ENCODE measurements around the gene CD37.
A peak's percentile ranks its signal among the peaks of the same experiment; 100 is the strongest.

Gene CD37

DNA sequence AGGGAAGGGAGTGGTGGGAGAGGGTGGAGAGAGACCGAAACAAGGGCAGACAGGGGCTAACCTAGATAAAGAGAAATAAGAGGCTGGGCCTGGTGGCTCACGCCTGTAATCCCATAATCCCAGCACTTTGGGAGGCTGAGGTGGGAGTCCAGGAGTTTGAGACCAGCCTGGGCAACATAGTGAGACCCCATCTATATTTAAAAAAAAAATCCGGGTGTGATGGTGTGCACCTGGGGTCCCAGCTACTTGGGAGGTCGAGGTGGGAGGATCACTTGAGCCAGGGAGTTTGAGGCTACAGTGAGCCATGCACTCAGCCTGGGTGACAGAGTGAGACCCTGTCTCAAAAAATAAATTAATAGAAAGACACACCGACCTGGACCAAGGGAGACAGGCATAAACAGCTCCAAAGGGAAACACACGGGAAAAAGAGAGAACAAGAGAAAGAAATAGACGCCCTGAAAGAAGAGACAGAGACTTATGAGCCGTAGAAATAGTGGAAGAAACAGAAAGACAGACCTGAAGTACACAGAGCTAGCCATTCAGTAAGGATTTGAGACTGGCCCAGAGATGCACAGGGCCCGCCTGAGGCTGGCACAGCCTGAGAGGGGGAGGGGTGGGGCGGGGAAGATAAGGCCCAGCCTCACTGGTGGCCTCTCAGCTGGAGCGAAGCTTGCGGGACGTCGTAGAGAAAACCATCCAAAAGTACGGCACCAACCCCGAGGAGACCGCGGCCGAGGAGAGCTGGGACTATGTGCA, 2.2 kb downstream of the CD37 start:
- Mint-ChIP-seq H3K27ac (peak overlapping the region; percentile 57), H3K4me3 (peak overlapping the region; percentile 52), H3K4me1 (ENCODE audit: low read depth) (peaks cover 47% of the 10 kb centered on the region), H3K27me3 (ENCODE audit: low read depth) (no peaks in the 10 kb centered on the region), H3K36me3 (ENCODE audit: low read depth) (peaks cover 30% of the 10 kb centered on the region), H3K9me3 (no peaks in the 10 kb centered on the region)

DNA sequence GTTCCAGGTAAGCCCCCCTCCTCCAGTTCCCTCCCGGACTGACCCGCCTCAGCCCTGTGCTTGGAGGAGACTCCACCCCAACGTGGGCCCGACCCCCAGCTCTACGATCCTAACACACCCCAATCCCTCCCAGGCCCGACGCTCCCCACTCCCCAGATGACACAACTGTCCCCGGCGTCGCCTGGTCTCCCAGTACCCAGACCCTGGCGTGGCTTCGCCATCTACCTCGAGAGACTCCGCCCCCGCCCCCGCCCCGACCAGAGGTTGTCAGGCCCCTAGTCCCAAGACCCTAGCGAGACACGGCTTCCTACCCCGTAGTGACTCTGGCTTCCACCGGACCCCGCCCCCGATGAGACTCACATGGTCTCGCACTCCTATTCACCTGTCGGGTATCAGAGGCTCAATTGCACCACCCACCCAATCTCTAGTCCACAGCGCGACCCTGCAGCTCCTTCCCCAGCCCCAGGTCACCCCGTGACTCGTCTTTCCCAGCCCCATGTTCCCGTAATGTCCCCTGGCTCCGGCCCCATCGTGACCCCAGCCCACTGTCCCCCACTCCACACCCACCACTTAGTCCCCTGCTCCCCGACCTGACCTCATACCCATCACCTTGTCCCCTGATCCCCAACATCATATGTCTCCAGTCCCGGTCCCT, 2.9 kb downstream of the CD37 start:
- Mint-ChIP-seq H3K36me3 (ENCODE audit: low read depth) (peaks cover 35% of the 10 kb centered on the region), H3K27me3 (ENCODE audit: low read depth) (no peaks in the 10 kb centered on the region), H3K4me1 (ENCODE audit: low read depth) (peaks cover 42% of the 10 kb centered on the region), H3K27ac (no peak overlapping the region), H3K9me3 (no peaks in the 10 kb centered on the region), H3K4me3 (no peak overlapping the region)

DNA sequence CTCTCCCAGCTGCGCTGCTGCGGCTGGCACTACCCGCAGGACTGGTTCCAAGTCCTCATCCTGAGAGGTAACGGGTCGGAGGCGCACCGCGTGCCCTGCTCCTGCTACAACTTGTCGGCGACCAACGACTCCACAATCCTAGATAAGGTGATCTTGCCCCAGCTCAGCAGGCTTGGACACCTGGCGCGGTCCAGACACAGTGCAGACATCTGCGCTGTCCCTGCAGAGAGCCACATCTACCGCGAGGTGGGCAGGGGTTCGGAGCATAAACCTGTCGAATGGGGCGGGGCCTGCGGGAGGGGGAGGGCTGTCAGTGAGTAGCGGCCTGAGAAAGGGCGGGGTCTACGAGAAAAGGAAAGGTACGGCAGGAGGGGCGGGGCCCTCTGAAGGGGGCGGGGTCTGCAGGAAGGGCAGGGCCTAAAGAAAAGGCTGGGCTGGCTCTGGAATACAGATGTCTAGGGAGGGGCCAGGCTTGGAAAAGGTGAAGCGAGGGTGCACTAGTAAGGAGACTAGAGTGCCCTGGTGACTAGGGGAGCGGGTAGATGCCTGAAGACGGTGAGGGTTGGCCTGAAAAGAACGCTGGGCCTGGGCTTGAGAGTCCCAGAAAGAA, 3.6 kb downstream of the CD37 start:
- peaks cover 36% of the 10 kb centered on the region for H3K4me1 Mint-ChIP-seq (ENCODE audit: low read depth)
- H3K9me3 Mint-ChIP-seq: no peaks in the 10 kb centered on the region
- H3K27ac Mint-ChIP-seq: no peak overlapping the region
- no peaks in the 10 kb centered on the region for H3K27me3 Mint-ChIP-seq (ENCODE audit: low read depth)
- peaks cover 33% of the 10 kb centered on the region for H3K36me3 Mint-ChIP-seq (ENCODE audit: low read depth)
- no peak overlapping the region for H3K4me3 Mint-ChIP-seq

DNA sequence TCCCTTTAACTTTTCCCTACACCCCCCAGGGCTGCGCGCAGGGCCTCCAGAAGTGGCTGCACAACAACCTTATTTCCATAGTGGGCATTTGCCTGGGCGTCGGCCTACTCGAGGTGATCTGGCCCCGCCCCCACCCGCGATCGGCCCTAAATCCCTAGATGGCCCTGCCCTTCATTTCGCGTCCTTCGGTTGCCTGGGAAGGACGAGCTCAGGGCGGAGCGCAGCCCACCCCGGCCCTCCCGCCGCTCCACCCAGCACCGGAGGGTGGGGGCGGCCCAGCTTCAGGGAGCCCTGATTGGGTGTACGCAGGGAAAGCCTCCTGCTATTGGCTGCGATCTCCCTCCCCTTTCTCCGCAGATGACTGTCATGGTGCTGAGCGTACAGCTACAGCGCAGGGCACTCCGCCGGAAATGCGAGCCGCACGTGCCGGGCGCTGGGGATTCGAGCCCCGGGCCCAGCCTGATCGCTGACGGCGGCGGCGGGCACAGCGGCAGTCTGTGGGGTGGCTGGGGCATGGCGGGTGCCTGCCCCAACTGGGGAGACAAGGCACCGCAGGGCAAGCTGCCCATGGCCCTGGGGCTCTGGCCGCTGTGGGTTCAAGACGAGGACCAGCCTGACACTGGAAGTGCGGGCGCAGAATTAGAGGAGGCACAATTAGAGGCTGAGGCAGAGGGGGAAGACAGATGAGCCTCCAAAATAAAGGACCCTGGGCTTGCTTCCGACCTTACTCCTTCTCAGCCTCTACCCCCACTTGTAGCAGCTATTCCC, 4.3 kb downstream of the CD37 start:
- Mint-ChIP-seq H3K9me3 (no peaks in the 10 kb centered on the region), H3K36me3 (ENCODE audit: low read depth) (peaks cover 33% of the 10 kb centered on the region), H3K27ac (no peak overlapping the region), H3K27me3 (ENCODE audit: low read depth) (no peaks in the 10 kb centered on the region), H3K4me3 (no peak overlapping the region), H3K4me1 (ENCODE audit: low read depth) (peaks cover 30% of the 10 kb centered on the region)

DNA sequence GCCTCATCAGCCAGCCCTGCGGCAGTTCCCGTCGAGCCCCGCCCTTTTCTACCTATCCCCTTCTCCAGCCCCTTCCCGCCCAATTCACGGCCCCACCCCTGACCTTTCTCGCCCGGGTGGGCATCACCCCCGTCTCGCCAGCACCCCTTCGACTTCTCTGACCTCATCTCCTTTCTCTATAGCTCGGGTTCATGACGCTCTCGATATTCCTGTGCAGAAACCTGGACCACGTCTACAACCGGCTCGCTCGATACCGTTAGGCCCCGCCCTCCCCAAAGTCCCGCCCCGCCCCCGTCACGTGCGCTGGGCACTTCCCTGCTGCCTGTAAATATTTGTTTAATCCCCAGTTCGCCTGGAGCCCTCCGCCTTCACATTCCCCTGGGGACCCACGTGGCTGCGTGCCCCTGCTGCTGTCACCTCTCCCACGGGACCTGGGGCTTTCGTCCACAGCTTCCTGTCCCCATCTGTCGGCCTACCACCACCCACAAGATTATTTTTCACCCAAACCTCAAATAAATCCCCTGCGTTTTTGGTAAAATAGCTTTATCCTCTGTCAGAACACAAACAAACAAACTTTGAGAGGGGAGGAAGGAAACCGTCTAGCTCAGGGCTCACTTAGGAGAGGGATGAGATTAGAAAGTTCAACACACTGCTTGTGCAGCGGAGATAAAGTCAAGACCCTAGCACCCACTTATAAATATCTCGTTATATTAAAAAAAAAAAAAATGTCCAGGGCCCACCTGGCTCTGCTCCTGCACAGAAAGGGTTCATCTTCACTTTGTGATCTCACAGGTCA, 5.1 kb downstream of the CD37 start:
- Mint-ChIP-seq H3K9me3 (no peaks in the 10 kb centered on the region), H3K27ac (peak overlapping the region; percentile 62), H3K4me1 (ENCODE audit: low read depth) (peaks cover 30% of the 10 kb centered on the region), H3K27me3 (ENCODE audit: low read depth) (no peaks in the 10 kb centered on the region), H3K4me3 (no peak overlapping the region), H3K36me3 (ENCODE audit: low read depth) (peaks cover 41% of the 10 kb centered on the region)

DNA sequence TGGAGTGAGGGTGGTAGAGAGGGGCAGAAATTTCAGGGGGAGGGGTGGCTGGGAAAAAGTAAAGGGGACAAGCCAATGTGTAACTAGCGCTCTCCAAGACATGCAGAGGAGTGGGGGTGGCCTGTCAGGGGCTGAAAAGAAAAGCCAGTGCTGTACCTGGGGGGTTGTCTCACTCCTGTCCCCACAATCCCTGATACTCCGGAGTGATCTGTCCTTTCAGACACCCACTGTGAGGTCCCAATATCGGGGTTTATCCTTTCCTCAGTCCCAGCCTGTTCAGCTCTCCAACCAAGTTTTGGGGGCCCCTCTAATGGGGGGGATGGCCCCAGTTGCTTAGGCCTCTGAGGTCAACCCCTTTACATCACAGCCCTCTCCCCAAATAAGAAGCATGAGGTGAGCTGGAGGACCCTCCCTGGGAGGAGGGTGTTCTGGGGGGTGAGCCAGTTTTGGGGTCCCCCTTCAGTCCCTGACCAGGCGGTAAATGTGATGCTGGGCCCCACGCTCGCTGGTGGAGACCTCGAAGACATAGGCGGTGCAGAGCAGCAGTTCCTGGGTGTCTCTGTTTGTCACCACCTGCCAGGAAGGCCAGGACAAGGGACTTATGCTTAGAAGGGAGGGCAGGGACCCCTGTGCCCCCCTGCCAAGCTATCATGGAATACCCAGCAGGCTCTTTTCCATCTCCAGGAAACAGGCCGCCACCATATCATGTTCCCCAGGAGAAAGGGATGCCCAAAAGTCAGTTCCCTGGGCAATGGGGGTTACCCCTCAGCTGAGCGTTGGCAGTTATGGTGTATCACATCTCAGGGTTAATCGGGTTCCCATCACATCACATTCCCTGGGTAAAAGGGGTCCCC, 5.9 kb downstream of the CD37 start:
- Mint-ChIP-seq H3K9me3 (no peaks in the 10 kb centered on the region), H3K4me1 (ENCODE audit: low read depth) (peaks cover 28% of the 10 kb centered on the region), H3K27ac (no peak overlapping the region), H3K27me3 (ENCODE audit: low read depth) (no peaks in the 10 kb centered on the region), H3K36me3 (ENCODE audit: low read depth) (peaks cover 40% of the 10 kb centered on the region), H3K4me3 (no peak overlapping the region)

DNA sequence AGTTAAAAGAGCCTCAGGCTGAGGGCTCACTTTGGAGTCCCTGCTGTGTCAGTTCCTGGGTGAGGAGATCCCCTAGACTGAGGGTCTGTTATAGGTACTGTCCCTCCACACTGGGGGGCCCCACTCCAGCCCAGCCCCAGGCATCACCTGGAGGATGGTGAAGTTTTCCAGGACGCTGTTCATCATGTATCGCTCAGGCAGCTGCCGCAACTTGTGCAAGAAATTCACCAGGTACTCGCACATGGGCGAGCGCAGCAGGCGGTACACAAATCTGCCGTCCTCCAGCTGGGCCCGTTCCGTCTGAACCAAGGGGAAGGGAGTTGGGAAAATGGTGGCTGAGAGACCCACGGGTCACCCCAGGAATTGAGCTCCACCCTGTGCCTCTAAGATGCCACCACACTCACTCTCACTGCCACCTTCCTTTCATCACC, 7.1 kb downstream of the CD37 start:
- Mint-ChIP-seq H3K4me1 (ENCODE audit: low read depth) (peaks cover 21% of the 10 kb centered on the region), H3K27ac (peak overlapping the region; percentile 43), H3K9me3 (no peaks in the 10 kb centered on the region), H3K4me3 (no peak overlapping the region), H3K27me3 (ENCODE audit: low read depth) (no peaks in the 10 kb centered on the region), H3K36me3 (ENCODE audit: low read depth) (peaks cover 37% of the 10 kb centered on the region)

DNA sequence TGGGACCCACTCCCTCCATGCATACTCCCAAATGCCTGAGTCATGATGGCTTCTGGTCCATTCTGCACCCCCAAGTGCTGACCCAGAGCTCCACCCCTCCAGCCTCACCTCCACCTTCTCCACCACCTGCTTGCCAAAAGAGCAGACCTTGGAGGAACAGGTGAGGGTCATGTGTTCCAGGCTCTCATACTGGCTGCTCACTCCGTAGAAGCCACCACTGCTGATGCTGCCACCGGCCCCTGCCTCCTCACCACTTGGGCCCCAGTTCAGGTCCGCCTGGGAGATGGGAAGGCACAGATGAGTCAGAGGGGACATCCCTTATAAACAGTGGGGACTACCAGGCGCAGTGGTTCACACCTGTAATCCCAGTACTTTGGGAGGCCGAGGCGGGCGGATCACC, 7.9 kb downstream of the CD37 start:
- H3K27ac Mint-ChIP-seq: no peak overlapping the region

DNA sequence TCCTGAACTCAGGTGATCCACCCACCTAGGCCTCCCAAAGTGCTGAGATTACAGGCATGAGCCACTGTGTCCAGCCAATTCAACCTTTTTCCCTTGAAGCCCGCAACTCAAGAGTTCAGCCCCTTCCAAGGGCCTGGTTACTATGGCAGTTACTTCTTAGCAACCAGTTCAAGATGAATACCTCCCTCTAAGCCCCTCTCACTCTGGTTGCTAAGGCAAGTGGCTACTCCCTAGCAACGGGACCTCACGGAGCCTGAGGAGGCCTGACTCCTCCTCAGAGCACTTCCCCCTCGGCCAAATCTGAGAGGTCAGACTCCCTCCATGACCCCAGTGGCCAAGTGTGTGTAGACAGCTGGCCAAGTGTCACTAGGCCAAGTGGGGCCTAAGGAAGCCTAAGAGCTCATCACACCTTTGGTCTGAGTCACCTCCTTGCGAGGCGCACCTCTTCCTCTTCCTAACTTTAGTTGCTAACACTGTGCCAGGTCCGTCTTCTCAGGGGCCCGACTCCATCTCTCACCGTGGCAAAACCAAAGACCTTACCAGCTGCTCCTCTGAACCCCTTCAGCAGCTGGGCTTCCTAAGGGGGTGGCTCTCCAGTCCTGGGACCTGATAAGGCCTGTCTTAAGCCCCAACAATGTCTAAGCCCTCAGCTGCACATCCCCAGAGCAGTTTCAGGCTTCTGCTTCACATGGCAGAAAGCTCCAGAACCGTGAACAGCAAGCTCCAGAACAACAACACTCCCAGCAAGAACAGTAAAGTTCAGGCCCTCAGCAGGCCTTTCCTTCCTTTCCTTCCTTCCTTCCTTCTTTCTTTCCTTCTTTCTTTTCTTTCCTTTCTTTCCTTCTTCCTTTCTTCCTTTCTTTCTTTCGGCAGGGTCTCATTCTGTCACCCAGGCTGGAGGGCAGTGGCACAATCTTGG, 9.6 kb downstream of the CD37 start:
- H3K27ac Mint-ChIP-seq: peak overlapping the region; percentile 16
- H3K4me3 Mint-ChIP-seq: no peak overlapping the region
- no peaks in the 10 kb centered on the region for H3K27me3 Mint-ChIP-seq (ENCODE audit: low read depth)
- H3K4me1 Mint-ChIP-seq (ENCODE audit: low read depth): peaks cover 6% of the 10 kb centered on the region
- H3K36me3 Mint-ChIP-seq (ENCODE audit: low read depth): peaks cover 21% of the 10 kb centered on the region
- H3K9me3 Mint-ChIP-seq: no peaks in the 10 kb centered on the region

More for the DNA sequence above, 7.9 kb downstream of the CD37 start:
- Mint-ChIP-seq H3K4me1 (ENCODE audit: low read depth) (peaks cover 15% of the 10 kb centered on the region), H3K27me3 (ENCODE audit: low read depth) (no peaks in the 10 kb centered on the region), H3K36me3 (ENCODE audit: low read depth) (peaks cover 31% of the 10 kb centered on the region), H3K4me3 (no peak overlapping the region), H3K9me3 (no peaks in the 10 kb centered on the region)

DNA sequence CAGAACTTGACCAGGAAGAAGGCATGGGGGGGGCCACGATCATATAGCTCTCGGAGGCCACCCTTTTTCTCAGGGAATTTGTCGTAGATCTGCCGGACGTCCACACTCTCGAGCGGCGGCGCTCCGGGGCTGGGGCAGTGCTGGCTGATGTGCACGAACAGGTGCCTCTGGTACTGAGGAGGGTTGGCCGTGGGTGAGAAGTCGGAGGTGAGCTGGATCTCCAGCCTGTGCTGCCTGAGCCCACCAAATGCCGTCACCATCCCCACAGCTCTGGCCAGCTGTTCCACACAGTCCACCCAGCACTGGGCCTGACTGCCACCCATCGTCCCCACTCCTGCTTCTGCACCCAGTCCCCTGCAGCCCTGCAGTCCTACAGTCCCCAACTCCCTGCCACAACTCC, 12.0 kb downstream of the CD37 start:
- Mint-ChIP-seq H3K4me3 (no peak overlapping the region), H3K27ac (no peak overlapping the region), H3K27me3 (ENCODE audit: low read depth) (no peaks in the 10 kb centered on the region), H3K36me3 (ENCODE audit: low read depth) (peaks cover 13% of the 10 kb centered on the region), H3K9me3 (no peaks in the 10 kb centered on the region), H3K4me1 (ENCODE audit: low read depth) (peaks cover 2% of the 10 kb centered on the region)

DNA sequence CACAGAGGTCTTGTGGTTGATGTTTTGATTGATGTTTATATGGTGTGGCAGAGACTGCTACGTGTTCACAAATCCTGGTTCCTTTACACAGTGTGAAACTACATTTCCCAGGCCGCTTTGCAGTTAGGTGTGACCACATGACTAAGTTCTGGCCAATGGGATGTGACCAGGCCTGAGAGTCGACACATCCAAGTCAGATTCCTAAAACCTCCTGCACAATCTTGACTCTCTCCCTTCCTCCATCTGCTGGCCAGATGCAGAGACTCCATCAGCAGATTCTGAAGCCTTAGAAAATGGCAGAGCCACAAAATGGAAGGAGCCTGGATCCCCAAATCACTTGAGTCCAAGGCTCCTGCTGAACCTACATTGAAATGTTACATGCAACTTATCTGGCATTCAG, 12.6 kb downstream of the CD37 start:
- H3K4me1 Mint-ChIP-seq (ENCODE audit: low read depth): peaks cover 2% of the 10 kb centered on the region
- no peaks in the 10 kb centered on the region for H3K27me3 Mint-ChIP-seq (ENCODE audit: low read depth)
- no peak overlapping the region for H3K4me3 Mint-ChIP-seq
- H3K36me3 Mint-ChIP-seq (ENCODE audit: low read depth): peaks cover 10% of the 10 kb centered on the region
- no peak overlapping the region for H3K27ac Mint-ChIP-seq
- H3K9me3 Mint-ChIP-seq: no peaks in the 10 kb centered on the region

DNA sequence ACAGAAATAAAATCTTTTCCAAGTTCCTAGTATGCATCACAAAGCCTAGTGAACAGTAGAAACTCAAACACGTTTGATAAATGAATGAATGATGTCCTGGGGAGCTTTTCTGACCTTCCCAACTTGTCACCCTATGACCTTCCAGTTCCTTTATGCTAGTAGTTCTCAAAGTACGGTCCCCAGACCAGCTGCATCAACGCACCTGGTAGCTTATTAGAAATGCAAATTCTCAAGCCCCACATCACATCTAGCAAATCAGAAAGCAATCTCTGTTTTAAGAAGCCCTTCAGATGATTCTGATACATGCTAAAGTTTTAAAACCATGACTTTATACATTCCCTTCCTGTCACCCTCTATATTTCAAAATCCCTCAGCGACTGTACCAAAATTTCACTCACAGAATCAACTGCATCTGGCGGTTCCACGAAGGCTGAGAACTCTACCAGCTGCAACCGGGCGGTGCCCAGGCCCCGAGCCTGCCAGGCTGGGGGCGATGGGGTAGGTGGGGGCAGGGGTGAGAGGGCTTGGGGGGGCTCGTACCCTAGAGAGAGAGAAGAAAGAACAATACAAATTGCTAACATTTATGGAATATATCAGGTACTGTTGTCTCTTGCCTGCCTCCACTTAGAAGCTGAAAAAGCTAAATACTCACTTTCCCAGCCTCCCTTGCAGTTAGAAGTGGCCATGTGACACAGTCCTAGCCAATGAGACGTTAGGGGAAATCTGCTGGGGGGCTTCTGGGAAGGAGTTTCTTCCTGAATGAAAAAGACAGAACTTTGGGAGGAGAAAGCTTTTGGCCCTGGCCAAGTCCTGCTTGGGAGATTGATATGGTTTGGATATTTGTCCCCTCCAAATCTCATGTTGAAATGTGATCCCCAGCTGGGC, 13.3 kb downstream of the CD37 start:
- Mint-ChIP-seq H3K27ac (no peak overlapping the region), H3K4me3 (no peak overlapping the region), H3K27me3 (ENCODE audit: low read depth) (peaks cover 5% of the 10 kb centered on the region), H3K9me3 (no peaks in the 10 kb centered on the region), H3K36me3 (ENCODE audit: low read depth) (peaks cover 8% of the 10 kb centered on the region), H3K4me1 (ENCODE audit: low read depth) (peaks cover 2% of the 10 kb centered on the region)

Data from T-helper 1 cell treated with Interleukin-12 subunit alpha and Interleukin-12 subunit beta and Interleukin-4 antibody, amounts not matched to agents 30 μg/mL and 1 μg/mL, for 36 hours (primary cell).